K562 (cell line): ENCODE data around the gene MOB1A. TPM values are rescaled to one million over a fixed set of nuclear protein-coding genes. Genes with fewer than 3 reads are reported as not detected.
A peak's percentile ranks its signal among the peaks of the same experiment; 100 is the strongest.

Experiments
- CBX1 ChIP-seq: sonication (generic); IDR thresholded peaks from 2 replicates; pipeline ENCODE4 v1.6.1; 2016; ENCODE audit warnings: antibody characterized with exemption, low read depth, mild to moderate bottlenecking
- CEBPB ChIP-seq: fragments of 450-650 bp; IDR thresholded peaks from 2 replicates; pipeline ENCODE4 v1.6.1; 2016; ENCODE audit warnings: missing genetic modification characterization, missing compliant biosample characterization
- CHCHD3 ChIP-seq: fragments of 250-450 bp; sonication (Bioruptor Pico); IDR thresholded peaks from 2 replicates; pipeline ENCODE4 v2.1.2; 2022; ENCODE audit warnings: mild to moderate bottlenecking
- CREB3L1 ChIP-seq: fragments of 450-650 bp; IDR thresholded peaks from 2 replicates; pipeline ENCODE4 v1.6.1; 2014; ENCODE audit warnings: low read depth, mild to moderate bottlenecking, moderate library complexity, borderline replicate concordance
- CTCF ChIP-seq, 3 experiments: IDR thresholded peaks in 2 of 3; conservative IDR thresholded peaks in 1 of 3; 2 replicates each; pipeline ENCODE4 v1.5.1; 2011 to 2012; ENCODE audit warnings: low read length in 3 of 3, mild to moderate bottlenecking in 3 of 3, control low read depth in 2 of 3, improper control_type of control experiment in 1 of 3, inconsistent platforms in 1 of 3, low read depth in 1 of 3, mixed read lengths in 1 of 3, moderate library complexity in 1 of 3; ENCODE audit not compliant: insufficient read depth in 2 of 3
- FOXP4 ChIP-seq: sonication (generic); formaldehyde crosslinking; IDR thresholded peaks from 2 replicates; pipeline ENCODE4 v1.8.0; 2022; ENCODE audit warnings: mild to moderate bottlenecking, missing genetic modification reagents, borderline replicate concordance
- GTF2B ChIP-seq: IDR thresholded peaks from 2 replicates; pipeline ENCODE4 v1.6.1; 2011; ENCODE audit not compliant: insufficient read length; ENCODE audit errors: extremely low read depth
- JUND ChIP-seq, 2 experiments: IDR thresholded peaks; 2 replicates in 1 of 2; 3 replicates in 1 of 2; pipeline ENCODE4 v1.6.1; 2011; ENCODE audit warnings: borderline replicate concordance in 2 of 2, low read depth in 2 of 2, low read length in 2 of 2, improper control_type of control experiment in 1 of 2, missing biosample characterization in 1 of 2, missing genetic modification characterization in 1 of 2, missing genetic modification reagents in 1 of 2
- MTA3 ChIP-seq: fragments of 450-650 bp; formaldehyde crosslinking; IDR thresholded peaks from 2 replicates; pipeline ENCODE4 v1.6.1; 2017; ENCODE audit warnings: mild to moderate bottlenecking, borderline replicate concordance
- NFATC3 ChIP-seq: fragments of 450-650 bp; IDR thresholded peaks from 2 replicates; pipeline ENCODE4 v1.6.1; 2017; ENCODE audit warnings: mild to moderate bottlenecking
- PRDM10 ChIP-seq: fragments of 450-650 bp; IDR thresholded peaks from 2 replicates; pipeline ENCODE4 v1.6.1; 2018; ENCODE audit not compliant: partially characterized antibody
- PTBP1 ChIP-seq: fragments of 200-400 bp; formaldehyde crosslinking; IDR thresholded peaks from 2 replicates; pipeline ENCODE4 v1.6.1; 2017; ENCODE audit warnings: low read depth, low read length
- TAF15 ChIP-seq: fragments of 200-400 bp; formaldehyde crosslinking; IDR thresholded peaks from 2 replicates; pipeline ENCODE4 v1.6.1; 2017; ENCODE audit warnings: mild to moderate bottlenecking, low read depth, low read length, moderate library complexity
- TBP ChIP-seq: optimal IDR thresholded peaks from 2 replicates; pipeline ENCODE3; 2011; ENCODE audit warnings: low read depth, low read length, improper control_type of control experiment
- ZNF175 ChIP-seq: fragments of 200-800 bp; sonication (Bioruptor generic); IDR thresholded peaks from 2 replicates; pipeline ENCODE4 v1.6.1; 2016; ENCODE audit warnings: low read depth, mild to moderate bottlenecking, missing genetic modification characterization, missing compliant biosample characterization
- polyA plus RNA-seq, 8 experiments: library from polyadenylated mRNA; depleted of rRNA in 4 of 8; stranded (reverse) in 5 of 8; unstranded in 3 of 8; fragments of >200 nt; fragmentation: Nextera tagmentation in 2 of 8; fragmentation: Illumina TruSeq in 1 of 8; extraction: Ambion mirVana in 2 of 8; extraction: Trizol in 1 of 8; gene quantifications; 2 replicates each; pipeline versions ENCODE4 v1.2.1 to v1.2.3, GENCODE V29; 2011 to 2014; ENCODE audit warnings: inconsistent platforms in 1 of 8, missing spikeins in 1 of 8
- total RNA-seq, 7 experiments: library from RNA; depleted of rRNA in 6 of 7; stranded (reverse); fragments of >200 nt in 6 of 7; fragmentation: Illumina TruSeq in 2 of 7; extraction: Trizol in 2 of 7; gene quantifications; 2 replicates each; pipeline versions ENCODE4 v1.2.1 to v1.2.3, GENCODE V29; 2011 to 2021; ENCODE audit warnings: low replicate concordance in 1 of 7

Gene MOB1A
- total and polyA plus RNA-seq, 9 of the 15 experiments (the other 6 are each of a cell fraction or from before 2014, with no cell fraction given) = 24.8 to 100 (median 60.2) TPM

GRCh38 chr2:74178211-74179062, at the start of gene MOB1A (continued):
- TF ChIP-seq PRDM10 (peak; percentile 70), CTCF (IDR thresholded peaks at IDR 0.05 in 2 of 3, conservative IDR thresholded peaks at IDR 0.05 in 1 of 3; ENCODE audit: insufficient read depth in 2 of 3, low read depth in 1 of 3, low read length in 3 of 3) (peak in 1 of 3 experiments; percentile 19; a peak in 1 of 6 replicates), CEBPB (tag) (no peak), GTF2B (no peak), NFATC3 (no peak), TAF15 (no peak), ZNF175 (no peak), MTA3 (peak; percentile 34; the same call in 1 of the 2 replicates), CBX1 (peak; percentile 87; the same call in 1 of the 2 replicates), TBP (peak; percentile 82), FOXP4 (CRISPR knock-in tag) (no peak), CHCHD3 (0 out of 2 replicates have a peak, but pooled peaks have one; percentile 14), JUND (IDR thresholded peaks at IDR 0.05; ENCODE audit: borderline replicate concordance, low read depth, low read length) (0 out of 2 replicates have a peak, but pooled peaks have one; percentile 15), JUND (tag; IDR thresholded peaks at IDR 0.05; ENCODE audit: borderline replicate concordance, low read depth, low read length) (no peak), CREB3L1 (peak; percentile 78), PTBP1 (0 out of 2 replicates have a peak, but pooled peaks have one; percentile 18)
